Fibroblast of lung (primary cell): ENCODE results near the gene ACSS3. TPM values are rescaled to one million over a fixed set of nuclear protein-coding genes. Genes with fewer than 3 reads are reported as not detected.

Experiments
- DNase-seq, 2 donors: peaks; one replicate each; pipeline versions ENCODE4 v3.0.0 to v3.0.0-alpha.2; 2010; ENCODE audit warnings: low read depth in 2 of 2
- H2AFZ ChIP-seq: 2 replicates; pipeline ENCODE4 v1.5.1; 2012; ENCODE audit warnings: low read length, control low read depth, inconsistent platforms
- H3K27ac ChIP-seq: 2 replicates; pipeline ENCODE4 v1.5.1; 2011; ENCODE audit warnings: low read length, control low read depth; ENCODE audit not compliant: insufficient read depth
- H3K27me3 ChIP-seq: 2 replicates; pipeline ENCODE4 v1.5.1; 2011; ENCODE audit warnings: mild to moderate bottlenecking, low read length; ENCODE audit not compliant: control insufficient read depth, insufficient read depth
- H3K36me3 ChIP-seq: 2 replicates; pipeline ENCODE4 v1.5.1; 2011; ENCODE audit warnings: low read length; ENCODE audit not compliant: control insufficient read depth, insufficient read depth
- H3K4me1 ChIP-seq: 2 replicates; pipeline ENCODE4 v1.5.1; 2011; ENCODE audit warnings: low read length; ENCODE audit not compliant: control insufficient read depth, insufficient read depth; ENCODE audit errors: extremely low read depth
- H3K4me2 ChIP-seq: 2 replicates; pipeline ENCODE4 v1.5.1; 2011; ENCODE audit warnings: low read length, control low read depth; ENCODE audit not compliant: insufficient read depth; ENCODE audit errors: extremely low read depth
- H3K4me3 ChIP-seq, 4 experiments: fragments of 200-600 bp in 1 of 4; sonication (generic) in 1 of 4; replicated peaks in 1 of 4; 2 replicates each; pipeline ENCODE4 v1.5.1; 2011 to 2016; ENCODE audit warnings: low read length in 4 of 4, low read depth in 3 of 4, mild to moderate bottlenecking in 3 of 4, control low read depth in 2 of 4, inconsistent platforms in 1 of 4, mixed read lengths in 1 of 4; ENCODE audit not compliant: insufficient read depth in 1 of 4; ENCODE audit errors: control extremely low read depth in 1 of 4
- H3K79me2 ChIP-seq: 2 replicates; pipeline ENCODE4 v1.5.1; 2012; ENCODE audit warnings: mild to moderate bottlenecking, low read length, inconsistent platforms; ENCODE audit not compliant: control insufficient read depth, insufficient read depth
- H3K9ac ChIP-seq: 2 replicates; pipeline ENCODE4 v1.5.1; 2011; ENCODE audit warnings: mild to moderate bottlenecking, low read length, control low read depth; ENCODE audit not compliant: insufficient read depth
- H3K9me3 ChIP-seq: 2 replicates; pipeline ENCODE4 v1.5.1; 2012; ENCODE audit warnings: low read depth, low read length; ENCODE audit not compliant: control insufficient read depth, insufficient read depth
- H4K20me1 ChIP-seq: 2 replicates; pipeline ENCODE4 v1.5.1; 2011; ENCODE audit warnings: low read length; ENCODE audit not compliant: control insufficient read depth, insufficient read depth; ENCODE audit errors: extremely low read depth
- CTCF ChIP-seq, 2 donors: IDR thresholded peaks in 1 of 2; conservative IDR thresholded peaks in 1 of 2; 1 replicate in 1 of 2; 2 replicates in 1 of 2; pipeline ENCODE4 v1.5.1; 2011 to 2012; ENCODE audit warnings: low read length in 2 of 2, control low read depth in 1 of 2, inconsistent platforms in 1 of 2, low read depth in 1 of 2, mild to moderate bottlenecking in 1 of 2
- EZH2 ChIP-seq: IDR thresholded peaks from 2 replicates; pipeline ENCODE4 v1.5.1; 2012; ENCODE audit warnings: low read length, control low read depth, mild to moderate bottlenecking; ENCODE audit errors: missing control alignments
- polyA plus RNA-seq, 2 donors: library from polyadenylated mRNA; depleted of rRNA in 1 of 2; stranded (reverse) in 1 of 2; unstranded in 1 of 2; fragments of >200 nt; gene quantifications; 2 replicates each; pipeline ENCODE4 v1.2.1, GENCODE V29; 2011 to 2012; ENCODE audit warnings: missing spikeins in 1 of 2
- total RNA-seq: library from RNA; depleted of rRNA; stranded (reverse); fragments of >200 nt; gene quantifications from 2 replicates; pipeline ENCODE4 v1.2.1, GENCODE V29; 2014

The ACSS3 gene
- total and polyA plus RNA-seq, 2 donors (not counting 1 experiment from before 2014, with no cell fraction given): 10.3 to 47.4 TPM

DNA sequence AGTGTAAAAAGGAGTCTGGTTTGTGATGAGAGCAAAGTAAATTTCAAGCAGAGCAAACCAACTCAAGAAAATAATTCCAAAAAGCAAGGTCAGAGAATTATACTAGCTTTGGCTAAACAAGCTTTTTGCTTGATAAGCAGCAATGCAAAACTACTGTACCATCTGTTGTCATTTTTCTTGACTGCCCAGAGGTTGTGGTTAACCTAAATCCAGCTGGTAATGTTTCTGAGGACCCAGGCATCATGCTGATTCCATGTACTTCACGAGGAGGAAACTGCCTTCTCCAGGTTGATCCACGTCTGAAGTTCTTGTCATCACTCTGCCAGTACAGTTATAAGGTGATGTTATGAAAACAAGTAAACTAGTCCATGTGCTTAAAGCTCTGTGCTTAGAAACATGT, 185.2 kb downstream of the ACSS3 start:
- Histone ChIP-seq H3K27me3 (no peaks in the 10 kb centered on the region), H3K9ac (no peak overlapping the region), H3K9me3 (no peaks in the 10 kb centered on the region), H3K36me3 (no peaks in the 10 kb centered on the region), H3K27ac (no peak overlapping the region), H4K20me1 (no peaks in the 10 kb centered on the region), H3K4me2 (no peak overlapping the region), H3K4me3 (no peak overlapping the region), H3K79me2 (no peaks in the 10 kb centered on the region), H2AFZ (no peak overlapping the region), H3K4me1 (no peaks in the 10 kb centered on the region)
- no peak for DNase-seq
- TF ChIP-seq EZH2: no peak

DNA sequence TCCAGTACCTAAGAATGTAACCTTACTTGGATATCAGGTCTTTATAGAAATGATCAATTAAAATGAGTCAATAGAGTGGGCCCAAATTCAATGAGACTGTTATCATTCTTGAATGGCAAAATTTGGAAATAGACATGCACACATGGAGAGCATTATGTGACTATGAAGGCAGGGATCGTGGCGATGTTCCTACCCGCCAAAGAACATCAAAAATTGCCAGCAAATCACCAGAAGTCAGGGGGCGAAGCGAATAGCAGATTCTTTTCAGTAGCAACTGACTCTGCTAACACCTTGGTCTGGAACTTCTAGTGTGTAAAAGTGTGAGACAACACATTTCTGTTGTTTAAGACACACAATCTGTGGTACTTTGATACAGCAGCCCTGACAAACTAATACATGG, 192.5 kb downstream of the ACSS3 start:
- no peak overlapping the region for H3K4me3 ChIP-seq
- H4K20me1 ChIP-seq: no peaks in the 10 kb centered on the region
- H3K4me2 ChIP-seq: no peak overlapping the region
- no peak for DNase-seq
- no peak overlapping the region for H3K9ac ChIP-seq
- H2AFZ ChIP-seq: no peak overlapping the region
- no peak overlapping the region for H3K27ac ChIP-seq
- H3K4me1 ChIP-seq: no peaks in the 10 kb centered on the region
- no peak for TF ChIP-seq CTCF (conservative IDR thresholded peaks at IDR 0.05 in 1 of 2, IDR thresholded peaks at IDR 0.05 in 1 of 2; ENCODE audit: low read depth in 1 of 2, low read length in 2 of 2)
- TF ChIP-seq EZH2: no peak
- H3K36me3 ChIP-seq: no peaks in the 10 kb centered on the region
- H3K9me3 ChIP-seq: no peaks in the 10 kb centered on the region
- no peaks in the 10 kb centered on the region for H3K79me2 ChIP-seq
- no peaks in the 10 kb centered on the region for H3K27me3 ChIP-seq

DNA sequence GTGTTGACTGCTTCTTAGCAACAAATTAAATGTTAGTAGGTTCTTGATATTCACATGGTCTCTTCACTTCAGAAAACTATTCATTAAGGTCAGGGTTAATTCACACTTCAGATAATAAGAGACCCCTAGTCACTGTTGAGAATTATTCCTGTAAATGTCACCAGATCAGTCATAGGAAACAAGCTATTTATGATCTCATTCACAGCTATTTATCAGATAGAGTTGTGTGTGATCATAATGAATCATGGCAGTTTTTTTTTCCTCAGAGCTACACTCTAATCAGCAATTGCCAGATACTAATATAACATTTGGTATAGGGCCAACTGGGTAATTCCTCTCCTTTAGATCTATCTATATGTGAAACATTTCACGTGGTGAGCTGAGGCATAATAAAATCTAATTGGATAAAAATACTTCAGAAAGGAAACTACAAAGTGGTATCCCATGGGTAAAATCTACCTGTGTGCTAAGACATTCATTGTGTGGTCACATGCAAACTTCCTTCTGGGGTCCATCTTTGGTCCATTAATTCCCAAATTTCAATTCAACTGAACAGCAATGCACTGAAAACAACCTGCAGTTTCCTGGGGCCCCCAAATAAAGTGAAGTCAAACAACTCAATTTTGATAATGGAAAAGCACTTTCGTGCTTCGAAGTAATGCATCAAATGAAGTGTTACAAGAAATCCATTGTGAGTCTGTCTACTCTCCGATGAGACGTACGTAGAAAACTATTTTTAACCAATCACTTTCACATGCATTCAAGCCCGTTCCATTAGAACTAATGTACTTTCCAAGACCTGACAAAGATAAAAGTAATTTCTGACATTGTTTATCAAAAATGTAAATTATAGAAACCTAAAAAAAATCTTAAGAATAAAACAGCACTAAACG, 197.0 kb downstream of the ACSS3 start:
- TF ChIP-seq CTCF (conservative IDR thresholded peaks at IDR 0.05 in 1 of 2, IDR thresholded peaks at IDR 0.05 in 1 of 2; ENCODE audit: low read depth in 1 of 2, low read length in 2 of 2) (no peak), EZH2 (no peak)
- Histone ChIP-seq H3K4me3 (no peak overlapping the region), H3K4me2 (no peak overlapping the region), H3K9me3 (no peaks in the 10 kb centered on the region), H4K20me1 (no peaks in the 10 kb centered on the region), H3K27ac (no peak overlapping the region), H2AFZ (no peak overlapping the region), H3K4me1 (no peaks in the 10 kb centered on the region), H3K79me2 (no peaks in the 10 kb centered on the region), H3K36me3 (no peaks in the 10 kb centered on the region), H3K9ac (no peak overlapping the region), H3K27me3 (no peaks in the 10 kb centered on the region)
- peak in 1 of 2 donors; percentile 53 for DNase-seq
